Measurements from ENCODE around the gene NACA2.
"Not testable (repeated sequence)": the region's sequence is repeated elsewhere in the genome, so short reads cannot be mapped to it uniquely, and the experiment has no call there.

Gene NACA2

GRCh38 chr17:61599608-61600007 lies 8.6 kb upstream of the NACA2 start:
- no peak for DNase-seq (ENCODE audit: low read depth)

GRCh38 chr17:61598014-61598413 lies 7.0 kb upstream of the NACA2 start:
- no peak for DNase-seq (ENCODE audit: low read depth)

- DNase-seq (ENCODE audit: low read depth) = no peak
Measured at GRCh38 chr17:61597607-61598006, 6.6 kb upstream of the NACA2 start.

- no peak for DNase-seq (ENCODE audit: low read depth)
Measured at GRCh38 chr17:61595418-61596186, 4.6 kb upstream of the NACA2 start.

- DNase-seq (ENCODE audit: low read depth) = peak; percentile 33
Measured at GRCh38 chr17:61594294-61594825, 3.3 kb upstream of the NACA2 start.

- DNase-seq (ENCODE audit: low read depth) = no peak
Measured at GRCh38 chr17:61593426-61593825, 2.4 kb upstream of the NACA2 start.

GRCh38 chr17:61591930-61592329 lies 911 bp upstream of the NACA2 start:
- no peak for DNase-seq (ENCODE audit: low read depth)

GRCh38 chr17:61589990-61590389 lies 1.0 kb downstream of the NACA2 start:
- DNase-seq (ENCODE audit: low read depth) = no peak

GRCh38 chr17:61587807-61588660 lies 3.0 kb downstream of the NACA2 start:
- DNase-seq (ENCODE audit: low read depth) = no peak

- DNase-seq (ENCODE audit: low read depth) = no peak
Measured at GRCh38 chr17:61587242-61587641, 3.8 kb downstream of the NACA2 start.

- not testable (repeated sequence) for DNase-seq (ENCODE audit: low read depth)
Measured at GRCh38 chr17:61586622-61587021, 4.4 kb downstream of the NACA2 start.

- no peak for DNase-seq (ENCODE audit: low read depth)
Measured at GRCh38 chr17:61586031-61586566, 4.9 kb downstream of the NACA2 start.

- no peak for DNase-seq (ENCODE audit: low read depth)
Measured at GRCh38 chr17:61584866-61585265, 6.2 kb downstream of the NACA2 start.

GRCh38 chr17:61584266-61584665 lies 6.8 kb downstream of the NACA2 start:
- no peak for DNase-seq (ENCODE audit: low read depth)

GRCh38 chr17:61583660-61584264 lies 7.3 kb downstream of the NACA2 start:
- DNase-seq (ENCODE audit: low read depth) = no peak

GRCh38 chr17:61583242-61583641 lies 7.8 kb downstream of the NACA2 start:
- peak; percentile 68 for DNase-seq (ENCODE audit: low read depth)

- no peak for DNase-seq (ENCODE audit: low read depth)
Measured at GRCh38 chr17:61582593-61582992, 8.4 kb downstream of the NACA2 start.

GRCh38 chr17:61581611-61582349 lies 9.2 kb downstream of the NACA2 start:
- no peak for DNase-seq (ENCODE audit: low read depth)

- DNase-seq (ENCODE audit: low read depth) = no peak
Measured at GRCh38 chr17:61580502-61580901, 10.5 kb downstream of the NACA2 start.

- DNase-seq (ENCODE audit: low read depth) = no peak
Measured at GRCh38 chr17:61579961-61580360, 11.1 kb downstream of the NACA2 start.

GRCh38 chr17:61579347-61579746 lies 11.7 kb downstream of the NACA2 start:
- no peak for DNase-seq (ENCODE audit: low read depth)

- no peak for DNase-seq (ENCODE audit: low read depth)
Measured at GRCh38 chr17:61578645-61579044, 12.4 kb downstream of the NACA2 start.

Measured in amniotic epithelial cell (primary cell).